GM21390 (cell line): ENCODE data around the gene E4F1.

Experiments used
- ATAC-seq: cut with Tn5 transposase; IDR thresholded peaks from one replicate; pipeline ENCODE4 v1.9.1; 2021; ENCODE audit not compliant: unreplicated experiment

The E4F1 gene

GRCh38 chr16:2205967-2206313 lies 17.5 kb upstream of the E4F1 start:
- ATAC-seq = peak; percentile 11

GRCh38 chr16:2206420-2206779 lies 17.0 kb upstream of the E4F1 start:
- peak; percentile 6 for ATAC-seq

GRCh38 chr16:2206780-2207433 lies 16.5 kb upstream of the E4F1 start:
- no peak for ATAC-seq

- ATAC-seq = no peak
These were observed 15.5 kb upstream of the E4F1 start for GRCh38 chr16:2207872-2208271.

- ATAC-seq = no peak
These were observed 15.1 kb upstream of the E4F1 start for GRCh38 chr16:2208308-2208707.

- no peak for ATAC-seq
These were observed 14.6 kb upstream of the E4F1 start for GRCh38 chr16:2208772-2209171.

- ATAC-seq = no peak
These were observed 14.0 kb upstream of the E4F1 start for GRCh38 chr16:2209258-2210008.

GRCh38 chr16:2210009-2210332 lies 13.4 kb upstream of the E4F1 start:
- no peak for ATAC-seq

- ATAC-seq = no peak
These were observed 12.7 kb upstream of the E4F1 start, which contains the start of gene BRICD5 for GRCh38 chr16:2210386-2211365. TSS of gene BRICD5 (minus strand) at chr16:2210863. CDS start at chr16:2210833, 30 bp downstream.

- no peak for ATAC-seq
These were observed 11.5 kb upstream of the E4F1 start for GRCh38 chr16:2211923-2212347.

- no peak for ATAC-seq
These were observed 10.7 kb upstream of the E4F1 start for GRCh38 chr16:2212362-2213324.

- no peak for ATAC-seq
These were observed 9.3 kb upstream of the E4F1 start for GRCh38 chr16:2213817-2214718.

GRCh38 chr16:2214719-2214968 lies 8.7 kb upstream of the E4F1 start, which contains the start of gene PGP:
TSS of gene PGP (minus strand) at chr16:2214840. CDS start at chr16:2214777, 63 bp downstream.
- ATAC-seq = peak; percentile 71

- ATAC-seq = no peak
These were observed 7.1 kb upstream of the E4F1 start for GRCh38 chr16:2216330-2216729.

GRCh38 chr16:2223942-2224486 lies 623 bp downstream of the E4F1 start:
- ATAC-seq = peak; percentile 24

GRCh38 chr16:2226245-2226793 lies 2.9 kb downstream of the E4F1 start:
- no peak for ATAC-seq

- ATAC-seq = no peak
These were observed 3.5 kb downstream of the E4F1 start for GRCh38 chr16:2226918-2227317.

GRCh38 chr16:2228161-2228824 lies 4.9 kb downstream of the E4F1 start:
- no peak for ATAC-seq

GRCh38 chr16:2229091-2229490 lies 5.7 kb downstream of the E4F1 start:
- no peak for ATAC-seq
